ENCODE measurements around the gene UGGT2.

Gene UGGT2

DNA sequence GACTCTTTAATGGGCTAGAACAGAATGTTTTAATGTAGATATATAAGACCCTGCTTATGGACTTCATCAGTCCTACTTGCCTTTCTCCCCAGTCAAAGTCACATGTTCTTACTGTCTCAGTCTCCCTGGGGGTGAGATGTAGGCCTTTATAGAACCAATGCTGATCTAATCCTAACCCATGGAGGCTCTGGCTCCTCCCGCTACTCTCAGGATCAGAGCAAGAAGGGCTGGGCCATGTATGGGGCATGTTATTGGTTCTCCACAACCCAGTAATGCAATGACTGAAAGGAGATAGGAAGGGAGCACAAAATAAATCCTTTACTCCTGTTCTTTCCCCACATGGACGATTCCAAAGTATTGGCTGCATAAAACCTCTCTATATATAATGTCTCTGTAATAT lies 82.3 kb downstream of the UGGT2 start:
- Histone ChIP-seq H3K4me2 (ENCODE audit: low read length) (no peak overlapping the region), H3K4me1 (no peaks in the 10 kb centered on the region), H3K27ac (no peak overlapping the region), H2AFZ (no peak overlapping the region), H3K9ac (no peak overlapping the region), H3K36me3 (ENCODE audit: control insufficient read depth, insufficient read depth, low read length) (no peaks in the 10 kb centered on the region), H3K4me3 (ENCODE audit: low read depth, low read length) (no peak overlapping the region), H3K79me2 (no peaks in the 10 kb centered on the region), H3K9me3 (ENCODE audit: control insufficient read depth, low read length) (no peaks in the 10 kb centered on the region), H3K27me3 (ENCODE audit: control insufficient read depth, insufficient read depth, low read length) (no peaks in the 10 kb centered on the region)
- TF ChIP-seq, protein P1, sequence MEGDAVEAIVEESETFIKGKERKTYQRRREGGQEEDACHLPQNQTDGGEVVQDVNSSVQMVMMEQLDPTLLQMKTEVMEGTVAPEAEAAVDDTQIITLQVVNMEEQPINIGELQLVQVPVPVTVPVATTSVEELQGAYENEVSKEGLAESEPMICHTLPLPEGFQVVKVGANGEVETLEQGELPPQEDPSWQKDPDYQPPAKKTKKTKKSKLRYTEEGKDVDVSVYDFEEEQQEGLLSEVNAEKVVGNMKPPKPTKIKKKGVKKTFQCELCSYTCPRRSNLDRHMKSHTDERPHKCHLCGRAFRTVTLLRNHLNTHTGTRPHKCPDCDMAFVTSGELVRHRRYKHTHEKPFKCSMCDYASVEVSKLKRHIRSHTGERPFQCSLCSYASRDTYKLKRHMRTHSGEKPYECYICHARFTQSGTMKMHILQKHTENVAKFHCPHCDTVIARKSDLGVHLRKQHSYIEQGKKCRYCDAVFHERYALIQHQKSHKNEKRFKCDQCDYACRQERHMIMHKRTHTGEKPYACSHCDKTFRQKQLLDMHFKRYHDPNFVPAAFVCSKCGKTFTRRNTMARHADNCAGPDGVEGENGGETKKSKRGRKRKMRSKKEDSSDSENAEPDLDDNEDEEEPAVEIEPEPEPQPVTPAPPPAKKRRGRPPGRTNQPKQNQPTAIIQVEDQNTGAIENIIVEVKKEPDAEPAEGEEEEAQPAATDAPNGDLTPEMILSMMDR (IDR thresholded peaks at IDR 0.05), result no peak

DNA sequence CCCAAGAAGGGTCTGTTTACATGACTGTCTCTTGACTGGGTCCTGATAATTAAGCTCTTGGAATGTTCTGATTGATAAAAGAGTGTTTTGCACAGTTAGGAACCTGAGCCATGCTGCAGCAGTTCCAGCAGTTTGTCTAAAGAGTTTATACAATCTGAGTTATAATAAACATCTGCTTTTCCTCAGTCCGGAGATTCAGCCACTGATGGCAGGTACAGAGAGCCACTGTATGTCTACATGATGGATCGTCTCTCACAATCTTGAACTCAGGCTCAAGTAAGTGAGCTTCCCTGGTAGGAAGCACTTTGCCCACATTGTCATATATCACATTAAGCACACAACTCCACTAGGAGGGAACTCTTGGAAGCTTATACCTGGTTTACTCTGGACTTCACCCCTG lies 84.3 kb downstream of the UGGT2 start:
- no peaks in the 10 kb centered on the region for H3K79me2 ChIP-seq
- H3K9me3 ChIP-seq (ENCODE audit: control insufficient read depth, low read length), result no peaks in the 10 kb centered on the region
- H3K4me2 ChIP-seq (ENCODE audit: low read length), result no peak overlapping the region
- H3K36me3 ChIP-seq (ENCODE audit: control insufficient read depth, insufficient read depth, low read length), result no peaks in the 10 kb centered on the region
- H3K27ac ChIP-seq, result no peak overlapping the region
- no peak overlapping the region for H3K9ac ChIP-seq
- H3K4me3 ChIP-seq (ENCODE audit: low read depth, low read length), result no peak overlapping the region
- no peaks in the 10 kb centered on the region for H3K27me3 ChIP-seq (ENCODE audit: control insufficient read depth, insufficient read depth, low read length)
- no peaks in the 10 kb centered on the region for H3K4me1 ChIP-seq
- no peak overlapping the region for H2AFZ ChIP-seq
- TF ChIP-seq, protein P1 (IDR thresholded peaks at IDR 0.05), result no peak

DNA sequence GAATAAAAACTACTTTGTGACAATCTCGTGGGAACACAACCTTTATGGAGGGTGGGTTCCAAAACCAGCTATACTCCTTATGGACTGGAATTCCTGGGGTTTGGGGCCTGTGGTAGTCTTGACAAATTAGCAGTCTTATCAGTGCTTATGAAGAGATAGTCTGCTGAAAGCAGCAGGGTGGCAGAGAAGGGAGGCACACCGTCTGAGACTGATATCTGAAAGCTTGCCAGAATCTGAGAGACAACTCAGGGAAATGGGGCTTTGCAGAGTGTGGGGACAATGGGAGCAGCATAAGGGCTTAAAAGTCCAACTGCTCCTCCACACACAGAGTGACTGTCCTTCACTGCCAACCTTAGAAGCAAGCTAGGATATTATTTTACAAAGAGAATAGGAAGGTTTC lies 95.9 kb downstream of the UGGT2 start:
- Histone ChIP-seq H3K4me1 (no peaks in the 10 kb centered on the region), H3K27me3 (ENCODE audit: control insufficient read depth, insufficient read depth, low read length) (no peaks in the 10 kb centered on the region), H3K36me3 (ENCODE audit: control insufficient read depth, insufficient read depth, low read length) (no peaks in the 10 kb centered on the region), H3K79me2 (no peaks in the 10 kb centered on the region), H3K9me3 (ENCODE audit: control insufficient read depth, low read length) (no peaks in the 10 kb centered on the region), H3K4me2 (ENCODE audit: low read length) (no peak overlapping the region), H3K4me3 (ENCODE audit: low read depth, low read length) (no peak overlapping the region), H3K9ac (no peak overlapping the region), H2AFZ (no peak overlapping the region), H3K27ac (no peak overlapping the region)
- TF ChIP-seq, protein P1 (IDR thresholded peaks at IDR 0.05), result no peak

DNA sequence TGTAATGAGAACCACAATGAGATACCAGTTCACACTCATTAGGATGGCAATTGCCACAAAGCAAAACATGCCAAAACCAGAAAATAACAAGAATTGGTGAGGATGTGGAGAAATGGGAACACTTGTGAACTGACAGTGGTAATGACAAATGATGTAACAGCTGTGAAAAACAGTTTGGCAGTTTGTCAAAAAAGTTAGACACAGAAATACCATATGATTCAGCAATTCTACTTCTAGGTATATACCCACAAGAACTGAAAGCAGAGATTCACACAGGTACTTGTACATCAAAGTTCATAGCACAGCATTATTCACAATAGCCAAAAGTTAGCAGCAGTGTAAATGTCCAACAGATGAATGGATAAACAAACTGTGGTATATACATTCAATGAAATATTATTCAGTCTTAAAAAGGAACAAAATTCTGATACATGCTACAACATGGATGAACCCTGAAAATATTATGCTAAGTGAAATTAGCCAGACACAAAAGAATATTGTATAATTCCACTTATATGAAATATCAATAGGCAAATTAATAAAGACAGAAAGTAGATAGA lies 96.5 kb downstream of the UGGT2 start:
- no peaks in the 10 kb centered on the region for H3K36me3 ChIP-seq (ENCODE audit: control insufficient read depth, insufficient read depth, low read length)
- H3K27me3 ChIP-seq (ENCODE audit: control insufficient read depth, insufficient read depth, low read length), result no peaks in the 10 kb centered on the region
- H3K9me3 ChIP-seq (ENCODE audit: control insufficient read depth, low read length), result no peaks in the 10 kb centered on the region
- H3K4me1 ChIP-seq, result no peaks in the 10 kb centered on the region
- TF ChIP-seq, protein P1 (IDR thresholded peaks at IDR 0.05), result no peak
- no peak overlapping the region for H3K27ac ChIP-seq
- no peaks in the 10 kb centered on the region for H3K79me2 ChIP-seq
- no peak overlapping the region for H3K4me3 ChIP-seq (ENCODE audit: low read depth, low read length)
- H2AFZ ChIP-seq, result no peak overlapping the region
- H3K9ac ChIP-seq, result no peak overlapping the region
- no peak overlapping the region for H3K4me2 ChIP-seq (ENCODE audit: low read length)

DNA sequence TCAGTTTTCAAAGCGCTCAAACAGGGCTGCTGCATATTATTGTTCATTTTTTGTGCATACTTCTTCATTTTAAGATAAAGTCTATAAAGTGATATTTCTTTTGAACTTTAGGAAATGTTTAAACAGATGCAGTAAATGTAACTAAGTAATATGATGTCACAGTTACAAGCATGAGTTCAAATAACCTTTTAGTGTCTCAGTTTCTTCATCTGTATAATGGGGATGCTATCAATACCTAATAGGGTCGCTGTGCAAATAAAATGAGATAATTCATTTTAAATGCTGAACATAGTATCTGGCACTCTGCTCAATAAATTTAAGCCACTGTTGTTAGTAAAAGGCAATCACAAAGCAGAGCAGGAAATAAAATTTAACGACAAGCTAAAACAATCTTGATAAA lies 97.5 kb downstream of the UGGT2 start:
- no peaks in the 10 kb centered on the region for H3K79me2 ChIP-seq
- no peak overlapping the region for H3K4me2 ChIP-seq (ENCODE audit: low read length)
- no peak overlapping the region for H3K9ac ChIP-seq
- H3K36me3 ChIP-seq (ENCODE audit: control insufficient read depth, insufficient read depth, low read length), result no peaks in the 10 kb centered on the region
- H3K27me3 ChIP-seq (ENCODE audit: control insufficient read depth, insufficient read depth, low read length), result no peaks in the 10 kb centered on the region
- H3K4me3 ChIP-seq (ENCODE audit: low read depth, low read length), result no peak overlapping the region
- TF ChIP-seq, protein P1 (IDR thresholded peaks at IDR 0.05), result no peak
- no peak overlapping the region for H2AFZ ChIP-seq
- H3K9me3 ChIP-seq (ENCODE audit: control insufficient read depth, low read length), result no peaks in the 10 kb centered on the region
- no peak overlapping the region for H3K27ac ChIP-seq
- no peaks in the 10 kb centered on the region for H3K4me1 ChIP-seq
